IMR-90 (cell line): Measurements from ENCODE around the gene CHI3L1. TPM values are rescaled to one million over a fixed set of nuclear protein-coding genes. Genes with fewer than 3 reads are reported as not detected.

Experiments
- ATAC-seq: fragments of 200-7000 bp; cut with Tn5 transposase; 2 replicates; pipeline ENCODE4 v1.9.1; 2020; ENCODE audit warnings: low read depth, mild to moderate bottlenecking, moderate library complexity
- BruUV-seq: library from RNA; stranded (reverse); fragments of 400-500 nt; replicated peaks from 2 replicates; lab custom pipeline; 2021; lab: Mats Ljungman, UMichigan
- CTCF ChIA-PET: fragments of 300-600 bp; formaldehyde crosslinking; extraction: SDS; loops from one replicate; lab custom pipeline; 2021; ENCODE audit warnings: antibody characterized with exemption; lab: Yijun Ruan, JAX
- POLR2A ChIA-PET: fragments of 300-600 bp; sonication (Branson Sonifier 250); formaldehyde crosslinking; loops from one replicate; lab custom pipeline; 2022; ENCODE audit warnings: antibody characterized with exemption; ENCODE audit not compliant: unreplicated experiment; lab: Charles Lee
- DNase-seq: peaks from one replicate; pipeline ENCODE4 v3.0.0; 2013
- H2AFZ ChIP-seq: replicated peaks from 2 replicates; pipeline ENCODE3; 2013; ENCODE audit warnings: low read length, mild to moderate bottlenecking; ENCODE audit not compliant: poor library complexity
- H2AK5ac ChIP-seq: 2 replicates; pipeline ENCODE4 v1.6.1; 2013; ENCODE audit warnings: low read depth, low read length, inconsistent platforms
- H2AK9ac ChIP-seq: replicated peaks from 2 replicates; pipeline ENCODE3; 2013; ENCODE audit warnings: mild to moderate bottlenecking, low read depth, low read length, moderate library complexity; ENCODE audit not compliant: poor library complexity
- H2BK120ac ChIP-seq: 2 replicates; pipeline ENCODE4 v1.6.1; 2013; ENCODE audit warnings: low read depth, low read length, inconsistent platforms
- H2BK15ac ChIP-seq: 3 replicates; pipeline ENCODE4 v1.6.1; 2013; ENCODE audit warnings: low read depth, low read length, inconsistent platforms
- H2BK20ac ChIP-seq: 2 replicates; pipeline ENCODE4 v1.6.1; 2013; ENCODE audit warnings: low read depth, mild to moderate bottlenecking, inconsistent platforms, low read length, moderate library complexity
- H2BK5ac ChIP-seq: 2 replicates; pipeline ENCODE4 v1.6.1; 2013; ENCODE audit warnings: mild to moderate bottlenecking, low read depth, low read length, inconsistent platforms; ENCODE audit not compliant: poor library complexity, severe bottlenecking
- H3K14ac ChIP-seq: replicated peaks from 2 replicates; pipeline ENCODE4 v1.6.1; 2013; ENCODE audit warnings: low read depth, low read length, inconsistent platforms
- H3K18ac ChIP-seq: 2 replicates; pipeline ENCODE4 v1.6.1; 2013; ENCODE audit warnings: low read depth, low read length, control low read depth
- H3K23ac ChIP-seq: 2 replicates; pipeline ENCODE4 v1.6.1; 2013; ENCODE audit warnings: low read depth, low read length, inconsistent platforms
- H3K27ac ChIP-seq: 2 replicates; pipeline ENCODE4 v1.5.1; 2013; ENCODE audit warnings: mild to moderate bottlenecking, control low read depth, low read length; ENCODE audit not compliant: insufficient read depth
- H3K27me3 ChIP-seq: 2 replicates; pipeline ENCODE4 v1.6.1; 2013; ENCODE audit warnings: low read length; ENCODE audit not compliant: control insufficient read depth, insufficient read depth
- H3K36me3 ChIP-seq: 2 replicates; pipeline ENCODE4 v1.6.1; 2013; ENCODE audit warnings: low read length, mixed read lengths; ENCODE audit not compliant: control insufficient read depth, insufficient read depth
- H3K4ac ChIP-seq: 2 replicates; pipeline ENCODE4 v1.6.1; 2013; ENCODE audit warnings: low read depth, low read length, inconsistent platforms
- H3K4me1 ChIP-seq: 2 replicates; pipeline ENCODE4 v1.6.1; 2013; ENCODE audit warnings: low read length, mixed read lengths; ENCODE audit not compliant: control insufficient read depth, insufficient read depth
- H3K4me2 ChIP-seq: 2 replicates; pipeline ENCODE4 v1.6.1; 2013; ENCODE audit warnings: low read depth, mild to moderate bottlenecking, control low read depth, low read length, moderate library complexity
- H3K4me3 ChIP-seq: 2 replicates; pipeline ENCODE4 v1.5.1; 2013; ENCODE audit warnings: low read depth, mild to moderate bottlenecking, control low read depth, low read length, moderate library complexity; ENCODE audit not compliant: insufficient read depth
- H3K56ac ChIP-seq: 2 replicates; pipeline ENCODE4 v1.6.1; 2013; ENCODE audit warnings: low read length, inconsistent platforms; ENCODE audit not compliant: insufficient read depth; ENCODE audit errors: extremely low read depth
- H3K79me1 ChIP-seq, 2 experiments: 2 replicates each; pipeline ENCODE4 v1.6.1; 2013; ENCODE audit warnings: low read length in 2 of 2, inconsistent platforms in 1 of 2, low read depth in 1 of 2
- H3K9ac ChIP-seq: 2 replicates; pipeline ENCODE4 v1.6.1; 2013; ENCODE audit warnings: low read depth, low read length, control low read depth
- H3K9me1 ChIP-seq: 2 replicates; pipeline ENCODE4 v1.6.1; 2013; ENCODE audit warnings: low read length, inconsistent platforms; ENCODE audit not compliant: insufficient read depth
- H3K9me3 ChIP-seq: 2 replicates; pipeline ENCODE4 v1.6.1; 2013; ENCODE audit warnings: low read length; ENCODE audit not compliant: control insufficient read depth, insufficient read depth
- H4K20me1 ChIP-seq: 2 replicates; pipeline ENCODE4 v1.6.1; 2013; ENCODE audit warnings: low read length, inconsistent platforms; ENCODE audit not compliant: insufficient read depth
- H4K5ac ChIP-seq: 2 replicates; pipeline ENCODE4 v1.6.1; 2013; ENCODE audit warnings: mild to moderate bottlenecking, low read depth, low read length, control low read depth
- H4K8ac ChIP-seq, 2 experiments: 2 replicates each; pipeline ENCODE4 v1.6.1; 2013; ENCODE audit warnings: low read depth in 2 of 2, low read length in 2 of 2, control low read depth in 1 of 2, inconsistent platforms in 1 of 2
- H4K91ac ChIP-seq: 2 replicates; pipeline ENCODE4 v1.6.1; 2013; ENCODE audit warnings: low read depth, low read length, inconsistent platforms; ENCODE audit not compliant: insufficient read depth
- BHLHE40 ChIP-seq: fragments of 150-350 bp; IDR thresholded peaks from 2 replicates; pipeline ENCODE4 v1.6.1; 2016; ENCODE audit warnings: mild to moderate bottlenecking, low read depth, low read length
- CEBPB ChIP-seq: IDR thresholded peaks from 2 replicates; pipeline ENCODE4 v1.6.1; 2012; ENCODE audit warnings: low read depth, low read length, improper control_type of control experiment
- CHD1 ChIP-seq: IDR thresholded peaks from 2 replicates; pipeline ENCODE4 v1.6.1; 2012; ENCODE audit warnings: low read depth, low read length, improper control_type of control experiment
- ELK1 ChIP-seq: fragments of 150-350 bp; IDR thresholded peaks from 2 replicates; pipeline ENCODE4 v1.6.1; 2016; ENCODE audit warnings: low read depth, mild to moderate bottlenecking, low read length, moderate library complexity, borderline replicate concordance
- MAFK ChIP-seq: IDR thresholded peaks from 2 replicates; pipeline ENCODE4 v1.6.1; 2012; ENCODE audit warnings: low read depth, low read length, improper control_type of control experiment
- MAZ ChIP-seq: IDR thresholded peaks from 2 replicates; pipeline ENCODE4 v1.6.1; 2012; ENCODE audit warnings: low read depth, mild to moderate bottlenecking, low read length, improper control_type of control experiment, moderate library complexity, borderline replicate concordance
- NFE2L2 ChIP-seq: fragments of 150-350 bp; IDR thresholded peaks from 2 replicates; pipeline ENCODE4 v1.6.1; 2016; ENCODE audit warnings: low read depth, mild to moderate bottlenecking, low read length
- USF2 ChIP-seq: fragments of 150-350 bp; IDR thresholded peaks from 2 replicates; pipeline ENCODE4 v1.6.1; 2017; ENCODE audit warnings: mild to moderate bottlenecking, antibody characterized with exemption, low read length, low read depth
- WGBS, 2 experiments: methylation state at CpG; one replicate each; pipeline versions ENCODE4 v1.1.5 to v1.1.7; 2013; ENCODE audit warnings: missing lambda C conversion rate in 2 of 2; ENCODE audit not compliant: insufficient read length in 1 of 2; ENCODE audit errors: extremely low coverage in 2 of 2; 5-methylcytosine and 5-hydroxymethylcytosine counted together
- dilution Hi-C: fragments of 300-500 bp; cut with HindIII; formaldehyde crosslinking; loops from one replicate; pipeline ENCODE4 v1.14.3; 2018; ENCODE audit warnings: low sequenced_read_pairs; ENCODE audit not compliant: unreplicated experiment
- in situ Hi-C: fragments of 300-500 bp; cut with MboI; formaldehyde crosslinking; loops from 3 replicates; pipeline ENCODE4 v1.14.3; 2019; ENCODE audit warnings: low sequenced_read_pairs, inconsistent platforms, mixed read lengths
- intact Hi-C: fragments of 100-400 bp; cut with micrococcal nuclease; formaldehyde crosslinking; loops from 2 replicates; pipeline ENCODE4 v1.10.0; 2022
- polyA plus RNA-seq, 3 experiments: library from polyadenylated mRNA; depleted of rRNA; stranded (reverse); fragments of >200 nt; gene quantifications; 2 replicates each; pipeline ENCODE4 v1.2.3, GENCODE V29; 2012; ENCODE audit warnings: low replicate concordance in 1 of 3
- total RNA-seq: library from RNA; depleted of rRNA; stranded (reverse); fragments of >200 nt; gene quantifications from 2 replicates; pipeline ENCODE4 v1.2.3, GENCODE V29; 2012

Gene CHI3L1
- total and polyA plus RNA-seq, 2 of the 4 experiments (the other 2 are of a cell fraction): 0.17 TPM; not detected in 1

GRCh38 chr1:203227371-203228083 lies 41.0 kb upstream of the CHI3L1 start:
- Histone ChIP-seq H2BK15ac (no peak overlapping the region), H3K79me1 (no peaks in the 10 kb centered on the region), H2AK9ac (no peak overlapping the region), H2BK5ac (no peak overlapping the region), H3K56ac (no peak overlapping the region), H3K9me1 (no peaks in the 10 kb centered on the region), H3K18ac (no peak overlapping the region), H4K5ac (no peak overlapping the region), H4K8ac (no peak overlapping the region), H3K4ac (no peak overlapping the region), H3K23ac (no peak overlapping the region), H2BK120ac (no peak overlapping the region), H3K4me3 (no peak overlapping the region), H2BK20ac (no peak overlapping the region), H3K4me2 (no peak overlapping the region), H3K14ac (no peak overlapping the region), H3K27me3 (peaks cover 74% of the 10 kb centered on the region), H3K9me3 (no peaks in the 10 kb centered on the region; the same call in 1 of the 2 replicates), H3K4me1 (no peaks in the 10 kb centered on the region), H2AK5ac (no peak overlapping the region), H3K9ac (no peak overlapping the region), H4K91ac (no peak overlapping the region), H3K36me3 (no peaks in the 10 kb centered on the region), H2AFZ (no peak overlapping the region), H3K27ac (no peak overlapping the region), H4K20me1 (no peaks in the 10 kb centered on the region)
- DNase-seq: no peak
- POLR2A ChIA-PET: no interaction called here
- in situ Hi-C loops (no loop called here), dilution Hi-C loops (no loop called here), intact Hi-C loops (no loop called here)
- no peak for TF ChIP-seq USF2
- TF ChIP-seq CEBPB: no peak
- no peak for TF ChIP-seq ELK1
- TF ChIP-seq CHD1: no peak
- TF ChIP-seq MAFK: no peak
- TF ChIP-seq NFE2L2: no peak
- TF ChIP-seq MAZ: no peak
- TF ChIP-seq BHLHE40: no peak
- 87% methylated on average over 3 of the region's 9 CpGs; no CpG with 5 or more reads in 1 of the 2 experiments for WGBS, 2 experiments
- no TSS peak for BruUV-seq
- CTCF ChIA-PET: interaction anchor here (1.5 kb wide), 1 partner anchor 11 kb away, joined by 5 read pairs; no protein-coding TSS in a partner anchor
- no peak for ATAC-seq
